Measurements from ENCODE around the gene SNX24.
A peak's percentile ranks its signal among the peaks of the same experiment; 100 is the strongest.
"Not testable (repeated sequence)": the region's sequence is repeated elsewhere in the genome, so short reads cannot be mapped to it uniquely, and the experiment has no call there.

The SNX24 gene, protein sequence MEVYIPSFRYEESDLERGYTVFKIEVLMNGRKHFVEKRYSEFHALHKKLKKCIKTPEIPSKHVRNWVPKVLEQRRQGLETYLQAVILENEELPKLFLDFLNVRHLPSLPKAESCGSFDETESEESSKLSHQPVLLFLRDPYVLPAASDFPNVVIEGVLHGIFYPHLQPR

DNA sequence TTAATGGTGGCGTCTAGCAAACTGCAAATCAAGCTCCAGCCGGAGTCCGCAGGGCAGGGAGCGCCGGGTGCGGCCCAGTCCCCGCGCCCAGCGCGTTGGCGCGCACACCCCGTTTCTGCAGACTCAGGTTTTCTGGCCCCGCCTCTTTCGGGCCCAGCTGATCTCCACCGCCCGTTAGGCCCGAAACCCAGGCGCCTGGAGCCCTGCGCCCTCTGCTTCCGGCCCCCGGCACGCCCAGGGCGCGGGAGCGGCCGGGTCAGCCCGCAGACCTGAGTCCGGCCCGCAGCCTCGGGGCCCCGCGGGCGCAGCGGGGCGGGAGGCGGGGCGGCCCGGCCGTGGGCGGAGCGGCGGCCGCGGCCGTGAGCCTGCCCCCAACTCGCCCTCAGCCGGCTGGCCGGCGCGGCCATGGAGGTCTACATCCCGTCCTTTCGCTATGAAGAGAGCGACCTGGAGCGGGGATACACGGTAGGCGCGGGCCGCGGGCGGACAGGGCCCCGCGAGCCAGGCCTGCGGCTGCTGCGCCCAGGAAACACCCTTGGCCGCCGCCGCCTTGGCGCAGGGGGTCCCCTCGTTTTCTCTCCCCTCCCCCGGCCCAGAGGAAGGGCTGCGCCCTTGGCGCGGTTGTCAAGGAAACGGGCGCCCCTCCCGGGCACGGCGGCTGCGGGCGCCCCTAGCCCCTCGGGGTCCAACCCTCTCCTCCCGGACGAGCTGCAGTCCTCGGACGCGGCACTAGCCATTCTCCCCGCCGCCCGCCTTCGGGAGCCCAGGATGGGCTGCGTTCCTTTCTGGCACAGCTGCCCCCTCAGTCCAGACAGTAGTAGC, at the start of gene SNX24:
SNX24 (plus strand) TSS at position 385 of the 822 bp plus-strand sequence; CDS start at position 406, 21 bp downstream.
- DNase-seq (ENCODE audit: low read depth in 3 of 3) = peak; percentile 29 to 68 (median 44)

DNA sequence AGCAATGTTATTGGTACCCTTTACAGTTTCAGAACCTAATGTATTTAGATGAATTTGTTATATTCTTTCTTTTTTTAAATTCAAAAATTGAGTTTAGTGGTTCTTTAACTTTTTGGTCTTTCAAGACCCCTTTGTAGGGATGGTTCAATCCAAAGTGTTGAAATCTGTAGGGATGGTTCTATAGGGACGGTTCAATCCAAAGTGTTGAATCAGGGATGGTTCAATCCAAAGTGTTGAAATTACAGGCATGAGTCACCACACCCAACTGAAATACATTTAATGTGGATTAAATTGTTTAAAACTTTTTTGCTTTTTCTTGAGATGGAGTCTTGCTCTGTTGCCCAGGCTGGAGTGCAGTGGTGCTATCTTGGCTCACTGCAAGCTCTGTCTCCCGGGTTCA, 39.9 kb upstream of the SNX24 start:
- no peak for DNase-seq (ENCODE audit: low read depth in 3 of 3)

DNA sequence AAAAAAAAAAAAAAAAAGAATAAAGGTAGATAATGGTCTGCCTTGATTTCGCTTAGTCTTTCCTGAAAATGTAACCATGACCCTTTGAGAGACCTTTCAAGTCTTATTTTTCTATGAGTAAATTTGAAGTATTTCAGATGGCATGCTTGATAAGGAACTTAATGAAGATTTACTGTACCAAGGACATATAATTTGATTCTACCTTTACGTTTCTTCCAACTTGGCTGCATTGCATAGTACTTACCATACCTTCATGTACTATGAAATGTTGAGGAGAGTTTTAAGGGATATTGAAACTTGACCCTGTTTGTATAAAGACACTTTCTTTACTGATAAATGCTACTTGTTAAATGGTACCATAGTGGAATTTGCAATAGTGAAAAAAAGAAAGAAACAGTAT, 35.0 kb upstream of the SNX24 start:
- DNase-seq (ENCODE audit: low read depth in 3 of 3) = no peak

DNA sequence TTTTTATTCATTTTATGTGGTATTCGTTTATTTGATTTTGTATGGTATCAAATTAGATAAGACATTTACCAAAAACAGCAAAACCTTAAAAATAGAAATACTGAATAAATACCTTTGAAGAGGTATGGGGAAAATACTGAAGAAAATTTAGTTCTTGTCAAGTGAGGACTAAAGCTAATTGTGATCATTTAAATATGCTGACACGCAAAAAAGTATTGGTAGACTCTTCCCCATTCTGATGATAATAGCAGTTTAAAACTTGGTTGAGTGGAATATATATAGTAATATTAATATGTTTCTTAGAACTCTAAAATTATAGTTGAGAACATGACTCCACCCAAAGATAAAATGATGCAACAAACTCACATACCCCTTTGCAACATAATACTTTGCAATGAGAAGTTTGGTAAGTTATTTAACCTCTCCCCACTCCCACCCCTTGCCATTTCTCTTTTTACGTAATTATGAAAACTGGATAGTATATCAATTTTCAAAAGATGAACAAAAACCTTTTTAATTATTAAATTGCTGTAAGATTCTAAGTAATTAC, 30.1 kb upstream of the SNX24 start:
- no peak for DNase-seq (ENCODE audit: low read depth in 3 of 3)

DNA sequence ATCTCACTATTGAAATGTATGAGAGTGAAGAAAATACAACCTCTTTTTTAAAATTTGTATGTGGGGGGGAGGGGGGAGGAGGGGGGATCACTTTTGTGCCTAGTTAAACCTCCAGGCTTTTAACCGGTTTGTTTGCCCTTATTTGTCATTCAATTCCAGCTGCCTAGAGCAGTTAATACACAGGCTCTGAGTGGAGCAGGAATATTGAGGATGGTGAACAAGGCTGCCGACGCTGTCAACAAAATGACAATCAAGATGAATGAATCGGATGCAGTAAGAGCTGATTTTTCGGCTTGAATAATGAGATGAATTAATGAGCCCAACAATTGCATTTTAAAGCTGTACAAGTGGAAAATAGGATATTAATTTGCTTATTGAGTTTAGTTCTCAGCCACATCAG, 28.7 kb upstream of the SNX24 start:
- DNase-seq (ENCODE audit: low read depth in 3 of 3) = no peak

DNA sequence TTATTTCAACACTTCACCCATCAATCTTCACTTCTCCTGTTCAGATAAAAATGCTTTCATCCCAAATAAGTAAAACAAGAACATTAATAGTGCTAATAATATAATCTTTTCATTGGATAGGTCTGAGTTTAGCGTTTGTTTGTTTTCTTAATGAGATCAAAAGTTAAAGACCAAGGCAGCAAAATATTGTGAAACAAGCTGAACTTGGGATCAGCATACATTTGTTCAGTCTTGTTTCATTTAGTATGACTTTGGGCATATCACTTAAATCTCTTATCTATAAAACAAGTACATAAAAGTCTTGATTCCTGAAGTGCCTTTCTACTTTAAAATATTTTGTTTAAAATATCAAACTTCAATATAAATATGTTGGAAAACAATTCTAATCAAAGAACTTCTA, 13.4 kb upstream of the SNX24 start:
- no peak for DNase-seq (ENCODE audit: low read depth in 3 of 3)

DNA sequence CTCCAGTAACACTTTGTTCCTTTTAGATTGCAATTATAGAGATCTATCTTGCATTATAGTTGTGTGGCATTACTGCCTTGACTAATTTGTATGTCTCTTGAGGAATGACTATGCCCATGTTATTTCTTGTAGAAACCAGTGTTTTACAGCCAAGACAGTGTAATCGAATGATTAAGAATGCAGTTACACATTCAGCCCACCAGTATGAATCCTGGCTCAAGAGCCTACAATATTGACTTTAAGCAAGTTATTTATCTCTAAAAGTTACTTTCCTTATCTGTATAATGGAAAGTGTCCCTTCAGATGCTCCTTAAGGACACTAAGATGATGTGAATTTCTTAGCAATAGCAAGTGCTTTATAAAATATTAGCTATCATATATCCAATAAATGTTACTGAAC, 9.7 kb upstream of the SNX24 start:
- no peak for DNase-seq (ENCODE audit: low read depth in 3 of 3)

DNA sequence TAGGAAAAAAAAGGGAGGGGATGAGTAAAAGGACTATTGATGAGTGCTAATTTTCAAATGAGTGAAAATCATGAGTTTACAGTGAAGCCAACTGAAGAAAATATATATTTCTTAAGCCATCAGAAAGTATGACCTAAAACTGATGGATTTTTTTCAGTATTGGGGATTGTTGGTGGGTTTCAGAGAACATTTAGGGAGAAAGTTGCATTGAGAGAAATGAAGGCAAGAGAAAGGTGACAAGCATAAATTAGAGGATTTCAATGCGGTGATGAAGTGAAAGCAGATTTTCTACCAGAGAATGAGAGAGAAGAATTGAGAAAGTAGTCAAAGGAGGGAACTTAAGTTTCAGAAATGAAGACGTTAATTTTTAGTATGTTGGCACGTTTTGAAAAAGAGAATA, 8.5 kb upstream of the SNX24 start:
- no peak for DNase-seq (ENCODE audit: low read depth in 3 of 3)

DNA sequence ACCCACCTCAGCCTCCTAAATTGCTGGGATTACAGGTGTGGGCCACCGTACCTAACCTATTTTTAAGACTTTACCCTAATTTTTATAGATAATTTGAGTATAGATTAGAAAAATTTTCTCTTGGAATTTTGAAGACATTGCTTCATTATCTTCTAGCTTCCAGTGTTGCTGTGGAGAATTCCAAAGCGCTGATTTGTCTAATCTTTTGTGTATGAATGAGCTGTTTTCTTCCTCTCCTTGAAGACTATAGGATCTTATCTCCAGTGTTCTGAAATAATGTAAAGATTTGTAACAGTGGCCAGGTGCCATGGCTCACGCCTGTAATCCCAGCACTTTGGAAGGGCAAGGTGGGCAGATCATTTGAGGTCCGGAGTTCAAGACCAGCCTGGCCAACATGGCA, 5.7 kb upstream of the SNX24 start:
- DNase-seq (ENCODE audit: low read depth in 3 of 3) = no peak

DNA sequence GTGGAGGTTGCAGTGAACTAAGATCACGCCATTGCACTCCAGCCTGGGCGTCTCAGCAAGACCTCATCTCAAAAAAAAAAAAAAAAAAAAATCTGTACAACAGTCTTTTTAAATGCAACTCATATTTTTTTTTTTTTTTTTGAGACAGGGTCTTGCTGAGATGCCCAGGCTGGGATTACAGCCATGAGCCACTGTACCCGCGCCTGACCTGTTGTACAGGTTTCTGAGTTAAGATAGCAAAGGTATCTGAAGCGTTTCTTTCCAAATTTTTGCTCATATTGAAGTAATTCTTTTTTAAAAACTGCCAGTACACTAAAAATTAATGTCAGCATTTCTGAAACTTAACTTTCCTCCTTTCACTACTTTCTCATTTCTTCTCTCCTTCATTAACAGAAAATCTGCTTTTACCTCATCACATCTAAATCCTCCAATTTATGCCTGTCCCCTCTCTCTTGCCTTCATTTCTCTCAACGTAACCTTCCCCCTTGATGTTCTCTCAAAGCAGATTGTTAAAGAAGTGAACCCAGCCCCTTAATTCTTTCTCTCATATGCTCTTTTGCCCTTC, 3.3 kb upstream of the SNX24 start:
- DNase-seq (ENCODE audit: low read depth in 3 of 3) = no peak

DNA sequence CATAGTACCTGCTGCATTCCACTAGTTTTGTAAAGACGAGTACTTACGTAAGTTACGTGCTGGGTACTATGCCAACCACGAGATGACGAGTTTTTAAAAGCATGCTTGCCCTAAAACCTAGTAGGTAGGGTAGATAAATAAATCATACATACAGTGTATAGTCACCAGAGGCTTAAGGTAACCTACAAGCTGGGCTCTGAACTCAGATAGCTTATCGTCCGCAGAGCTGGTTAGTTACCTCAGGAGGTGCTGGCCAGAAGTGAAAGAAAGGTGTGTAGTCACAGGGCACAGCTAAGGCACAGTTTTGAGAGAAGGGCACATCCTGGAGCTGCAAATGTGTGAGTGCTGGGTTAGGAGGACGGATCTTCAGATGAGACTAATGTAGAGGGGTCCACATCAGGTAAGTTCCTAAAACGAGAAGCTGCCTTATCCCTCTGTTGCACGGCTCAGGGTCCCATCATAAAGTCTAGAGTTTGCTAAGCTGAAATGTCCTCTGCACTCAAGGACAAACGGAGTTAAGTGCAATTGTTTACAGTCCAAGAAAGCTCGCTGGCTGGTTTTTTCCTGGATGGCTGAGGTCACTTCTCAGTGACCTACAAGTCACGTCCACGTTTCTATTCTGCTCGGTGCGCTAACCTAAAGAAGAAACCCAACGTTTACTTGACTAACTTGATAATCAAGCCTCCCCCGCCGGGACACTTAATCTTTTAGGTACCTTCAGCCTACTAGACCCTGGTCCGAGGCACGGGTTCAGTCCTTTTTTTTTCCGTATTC, 1.1 kb upstream of the SNX24 start:
- DNase-seq (ENCODE audit: low read depth in 3 of 3) = no peak

DNA sequence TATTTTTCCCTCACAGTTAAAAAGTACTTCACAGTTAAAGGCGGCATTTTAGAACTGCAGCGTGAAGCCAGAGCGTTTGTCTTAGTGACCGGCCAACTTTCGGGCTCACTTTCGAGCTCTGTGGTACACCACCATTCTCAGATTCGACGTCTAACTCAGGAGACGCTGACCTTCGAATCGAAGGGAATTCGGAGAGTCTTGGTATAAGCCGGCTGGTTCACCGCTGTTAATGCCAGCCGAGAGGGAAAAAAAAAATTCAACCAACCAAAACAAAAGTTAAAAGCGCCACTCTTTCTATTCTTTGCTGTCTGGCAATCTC, 544 bp upstream of the SNX24 start:
- peak in 1 of 3 experiments; percentile 6 for DNase-seq (ENCODE audit: low read depth in 3 of 3)

DNA sequence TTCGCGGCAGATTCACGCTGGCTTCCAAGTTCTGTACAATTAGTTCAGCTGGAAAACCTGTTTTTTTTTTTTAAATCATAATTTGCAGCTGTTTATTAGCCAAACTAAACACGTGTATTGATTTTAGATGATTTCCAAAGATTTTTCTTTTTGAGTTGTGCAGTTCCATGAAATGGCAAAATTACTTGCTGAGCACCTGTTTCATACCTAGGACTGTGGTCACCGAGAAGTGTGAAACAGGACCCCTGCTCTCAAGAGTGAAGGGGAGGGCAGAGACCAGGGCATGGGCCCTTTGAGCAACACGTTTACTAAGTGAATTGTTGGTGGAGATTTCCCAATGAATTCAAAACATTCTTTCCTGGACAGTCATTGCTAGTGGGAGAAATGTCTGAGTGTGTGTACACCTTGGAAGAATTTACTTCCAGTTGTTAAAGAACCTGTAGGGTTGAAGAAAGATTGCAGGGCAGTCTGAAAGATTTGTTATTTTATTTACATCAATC, 688 bp downstream of the SNX24 start:
- DNase-seq (ENCODE audit: low read depth in 3 of 3) = no peak

DNA sequence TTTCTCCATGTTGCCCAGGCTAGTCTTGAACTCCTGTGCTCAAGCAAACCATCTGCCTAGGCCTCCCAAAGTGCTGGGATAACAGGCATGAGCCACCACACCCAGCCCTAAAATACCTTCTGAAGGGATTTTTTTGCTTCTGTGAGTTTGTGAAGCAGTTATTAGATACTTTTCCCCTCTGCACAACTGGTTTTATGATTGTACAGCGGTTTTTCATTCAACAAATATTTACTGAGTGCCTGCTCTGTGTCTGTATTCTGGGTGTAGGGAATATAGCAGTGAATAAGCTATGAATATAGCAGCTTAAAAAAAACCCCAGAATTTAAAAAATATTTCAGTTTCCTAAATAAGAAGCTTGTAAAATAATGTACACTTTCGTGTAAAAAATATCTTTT, 2.3 kb downstream of the SNX24 start:
- DNase-seq (ENCODE audit: low read depth in 3 of 3) = no peak

DNA sequence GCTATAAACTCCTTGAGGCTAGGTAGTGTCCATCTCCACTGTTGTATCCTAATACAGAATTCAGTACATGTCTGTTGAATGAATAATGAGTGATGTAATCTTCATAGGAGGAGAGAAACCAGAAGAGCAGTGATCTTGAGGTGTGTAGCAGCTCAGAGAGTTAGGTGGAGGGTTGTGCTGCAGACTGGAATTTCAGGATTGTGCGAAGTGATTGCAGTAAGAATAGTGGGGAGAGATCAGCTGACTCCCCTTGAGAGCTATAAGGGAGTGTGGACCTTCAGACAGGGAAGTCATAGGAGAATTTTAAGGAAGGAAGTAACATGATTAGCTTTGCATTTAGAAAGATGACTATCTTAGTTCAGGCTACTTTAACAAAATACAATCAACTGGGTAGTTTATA, 4.4 kb downstream of the SNX24 start:
- DNase-seq (ENCODE audit: low read depth in 3 of 3) = no peak

DNA sequence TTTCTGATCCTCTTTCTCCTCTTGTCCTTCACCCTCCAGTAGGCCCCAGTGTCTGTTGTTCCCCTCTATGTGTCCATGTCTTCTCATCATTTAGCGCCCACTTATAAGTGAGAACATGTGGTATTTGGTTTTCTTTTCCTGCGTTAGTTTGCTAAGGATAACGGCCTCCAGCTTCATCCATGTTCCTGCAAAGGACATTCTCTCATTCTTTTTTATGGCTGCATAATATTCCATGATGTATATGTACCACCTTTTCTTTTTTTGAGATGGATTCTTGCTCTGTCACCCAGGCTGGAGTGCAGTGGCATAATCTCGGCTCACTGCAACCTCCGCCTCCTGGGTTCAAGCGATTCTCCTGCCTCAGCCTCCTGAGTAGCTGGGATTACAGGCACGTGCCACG, 12.1 kb downstream of the SNX24 start:
- not testable (repeated sequence) for DNase-seq (ENCODE audit: low read depth in 3 of 3)

DNA sequence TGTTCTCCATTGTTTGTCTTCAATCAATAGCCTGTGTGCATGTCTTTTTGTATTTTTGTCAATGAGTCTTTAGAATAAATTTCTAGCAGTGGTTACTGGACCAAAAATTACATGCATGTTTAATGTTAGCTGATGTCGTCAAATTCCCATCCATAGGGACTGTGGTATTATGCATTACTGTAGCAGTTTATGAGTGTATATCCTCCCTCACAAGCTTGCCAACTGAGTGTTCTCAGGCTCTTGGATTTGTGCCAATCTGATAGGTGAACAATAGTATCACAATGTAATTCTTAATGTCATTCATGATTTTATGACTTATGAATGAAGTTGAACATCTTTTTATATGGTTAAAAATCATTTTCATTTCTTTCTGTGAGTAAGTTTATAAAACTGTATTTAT, 13.0 kb downstream of the SNX24 start:
- no peak for DNase-seq (ENCODE audit: low read depth in 3 of 3)

DNA sequence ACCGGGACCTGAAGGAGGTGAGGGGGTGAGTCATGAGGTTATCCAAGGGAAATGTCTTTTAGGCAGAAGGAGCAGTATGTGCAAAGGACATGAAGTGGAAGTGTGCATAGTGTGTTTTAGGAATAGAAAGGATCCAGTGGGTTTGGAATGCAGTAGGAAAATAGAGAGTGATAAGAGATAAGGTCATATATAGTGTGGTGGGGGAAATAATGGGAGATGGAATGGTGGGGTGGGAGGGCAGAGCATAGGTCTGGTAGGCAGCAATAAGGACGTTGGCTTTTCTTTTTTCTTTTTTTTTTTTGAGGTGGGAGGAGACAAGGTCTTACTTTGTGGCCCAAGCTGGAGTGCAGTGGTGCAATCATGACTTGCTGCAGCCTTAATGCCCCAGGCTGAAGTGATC, 17.8 kb downstream of the SNX24 start:
- DNase-seq (ENCODE audit: low read depth in 3 of 3) = no peak

DNA sequence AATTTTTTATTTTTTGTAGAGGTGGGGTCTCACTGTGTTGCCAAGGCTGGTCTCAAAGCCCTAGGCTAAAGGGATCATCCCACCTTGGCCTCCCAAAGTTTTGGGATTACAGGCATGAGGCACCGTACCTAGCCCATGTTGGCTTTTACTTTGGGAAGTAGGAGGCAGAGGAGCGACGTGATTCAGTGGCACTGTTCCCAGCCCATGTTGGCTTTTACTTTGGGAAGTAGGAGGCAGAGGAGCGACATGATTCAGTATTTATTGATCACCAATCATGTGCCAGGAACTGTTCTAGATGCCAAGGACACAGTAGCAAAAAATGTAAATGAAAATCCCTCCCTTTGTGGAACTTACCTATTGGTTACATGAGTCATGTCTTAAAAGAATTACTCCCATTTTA, 18.3 kb downstream of the SNX24 start:
- DNase-seq (ENCODE audit: low read depth in 3 of 3) = no peak

DNA sequence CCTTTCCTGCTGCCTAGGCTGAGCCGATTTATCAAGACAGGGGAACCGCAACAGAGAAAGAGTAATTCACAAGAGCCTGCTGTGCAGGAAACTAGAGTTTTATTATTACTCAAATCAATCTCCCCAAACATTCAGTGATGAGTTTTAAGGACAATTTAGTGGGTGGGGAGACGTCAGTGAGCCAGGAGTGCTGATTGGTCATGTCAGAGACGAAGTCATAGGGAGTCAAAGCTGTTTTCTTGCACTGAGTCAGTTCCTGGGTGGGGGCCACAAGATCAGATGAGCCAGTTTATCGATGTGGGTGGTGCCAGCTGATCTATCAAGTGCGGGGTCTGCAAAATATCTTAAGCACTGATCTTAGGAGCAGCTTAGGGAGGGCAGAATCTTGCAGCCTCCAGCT, 19.0 kb downstream of the SNX24 start:
- no peak for DNase-seq (ENCODE audit: low read depth in 3 of 3)

DNA sequence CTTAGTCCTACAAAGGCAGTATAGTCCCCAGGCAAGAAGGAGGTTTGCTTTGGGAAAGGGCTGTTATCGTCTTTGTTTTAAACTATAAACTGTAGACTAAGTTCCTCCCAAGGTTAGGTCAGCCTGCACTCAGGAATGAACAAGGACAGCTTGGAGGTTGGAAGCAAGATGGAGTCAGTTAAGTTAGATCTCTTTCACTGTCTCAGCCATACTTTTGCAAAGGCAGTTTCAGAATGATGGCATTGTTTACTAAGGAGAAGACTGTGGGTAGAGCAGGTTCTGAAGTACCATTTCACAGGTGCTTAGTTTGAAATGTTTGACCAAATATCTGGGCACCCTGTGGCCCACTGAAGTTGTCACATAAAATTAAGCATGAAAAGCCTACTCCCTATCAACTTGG, 19.4 kb downstream of the SNX24 start:
- DNase-seq (ENCODE audit: low read depth in 3 of 3) = no peak

DNA sequence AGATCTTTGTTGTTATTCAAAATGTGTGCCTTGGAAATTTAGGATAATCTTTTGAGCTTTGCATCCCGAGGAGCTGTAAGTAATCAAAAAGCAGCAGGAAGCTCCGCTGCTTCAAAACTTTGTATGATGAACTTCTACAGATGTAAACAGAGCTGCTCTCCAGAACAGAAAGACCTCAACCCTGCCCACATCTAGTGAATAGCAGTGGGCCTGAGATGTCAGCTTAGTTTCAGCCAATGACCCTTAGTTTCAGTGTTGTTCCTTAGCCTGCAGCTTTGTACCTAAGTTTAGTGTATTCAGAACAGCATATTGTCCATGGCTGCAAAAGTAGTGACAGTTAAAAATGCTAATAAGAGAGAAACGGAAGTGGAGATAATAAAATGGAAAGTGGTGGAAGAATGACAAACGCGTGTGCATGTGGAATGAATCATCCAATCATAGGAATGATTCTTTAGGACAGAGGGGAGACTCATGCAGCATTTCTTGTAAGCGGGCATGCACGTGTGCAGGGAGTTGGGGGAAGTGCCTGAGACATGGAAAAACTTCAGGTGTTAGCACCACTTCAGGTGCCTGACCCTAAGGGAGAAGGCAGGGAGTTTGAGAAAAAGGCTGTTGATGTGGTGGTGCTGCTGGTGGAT, 24.9 kb downstream of the SNX24 start:
- no peak for DNase-seq (ENCODE audit: low read depth in 3 of 3)
